Kidney epithelial cell (primary cell): Measurements from ENCODE around the gene CDKAL1. TPM values are rescaled to one million over a fixed set of nuclear protein-coding genes. Genes with fewer than 3 reads are reported as not detected.

Source experiments
- DNase-seq: peaks from one replicate; pipeline ENCODE4 v3.0.0-alpha.2; 2010; ENCODE audit warnings: low read depth
- H3K27me3 ChIP-seq: 2 replicates; pipeline ENCODE4 v1.6.0; 2011; ENCODE audit warnings: low read length; ENCODE audit not compliant: control insufficient read depth, insufficient read depth
- H3K36me3 ChIP-seq: 2 replicates; pipeline ENCODE4 v1.5.1; 2011; ENCODE audit warnings: low read length; ENCODE audit not compliant: control insufficient read depth, insufficient read depth
- H3K4me3 ChIP-seq: 2 replicates; pipeline ENCODE4 v1.5.1; 2011; ENCODE audit warnings: low read depth, mild to moderate bottlenecking, control low read depth, low read length
- total RNA-seq: library from RNA; depleted of rRNA; stranded (reverse); fragments of >200 nt; gene quantifications from 2 replicates; pipeline ENCODE4 v1.2.3, GENCODE V29; 2015
- TF ChIP-seq, protein P1 (sequence below): IDR thresholded peaks from 2 replicates; pipeline ENCODE4 v1.5.1; 2011; ENCODE audit warnings: mild to moderate bottlenecking, moderate library complexity, low read length, control low read depth, inconsistent platforms; ENCODE audit not compliant: insufficient read depth, poor library complexity, severe bottlenecking

CDKAL1 gene
- total RNA-seq, 1 donor from 2014 or later = 15.0 TPM

DNA sequence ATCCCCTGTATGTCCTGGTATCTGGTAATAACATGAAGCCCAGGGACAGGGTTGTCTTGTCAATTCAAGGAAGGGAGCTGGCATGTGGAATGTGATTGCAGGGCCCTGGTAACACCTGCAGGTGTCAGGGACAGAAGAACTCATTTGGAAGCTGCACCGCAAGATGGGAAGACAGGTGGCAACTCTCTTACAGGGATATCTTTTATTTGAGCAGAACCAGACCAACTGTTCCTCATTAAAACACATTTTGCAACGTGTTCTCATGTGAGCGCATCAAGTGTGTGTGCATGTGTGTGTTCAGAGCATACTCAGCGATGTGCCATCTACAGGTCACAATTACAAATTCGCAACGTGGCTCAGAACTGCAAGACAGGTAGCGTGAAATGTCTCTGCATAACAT is 688.4 kb downstream of the CDKAL1 start:
- no peaks in the 10 kb centered on the region for H3K27me3 ChIP-seq
- DNase-seq = no peak
- H3K4me3 ChIP-seq = no peak overlapping the region
- no peaks in the 10 kb centered on the region for H3K36me3 ChIP-seq
- TF ChIP-seq, protein P1, sequence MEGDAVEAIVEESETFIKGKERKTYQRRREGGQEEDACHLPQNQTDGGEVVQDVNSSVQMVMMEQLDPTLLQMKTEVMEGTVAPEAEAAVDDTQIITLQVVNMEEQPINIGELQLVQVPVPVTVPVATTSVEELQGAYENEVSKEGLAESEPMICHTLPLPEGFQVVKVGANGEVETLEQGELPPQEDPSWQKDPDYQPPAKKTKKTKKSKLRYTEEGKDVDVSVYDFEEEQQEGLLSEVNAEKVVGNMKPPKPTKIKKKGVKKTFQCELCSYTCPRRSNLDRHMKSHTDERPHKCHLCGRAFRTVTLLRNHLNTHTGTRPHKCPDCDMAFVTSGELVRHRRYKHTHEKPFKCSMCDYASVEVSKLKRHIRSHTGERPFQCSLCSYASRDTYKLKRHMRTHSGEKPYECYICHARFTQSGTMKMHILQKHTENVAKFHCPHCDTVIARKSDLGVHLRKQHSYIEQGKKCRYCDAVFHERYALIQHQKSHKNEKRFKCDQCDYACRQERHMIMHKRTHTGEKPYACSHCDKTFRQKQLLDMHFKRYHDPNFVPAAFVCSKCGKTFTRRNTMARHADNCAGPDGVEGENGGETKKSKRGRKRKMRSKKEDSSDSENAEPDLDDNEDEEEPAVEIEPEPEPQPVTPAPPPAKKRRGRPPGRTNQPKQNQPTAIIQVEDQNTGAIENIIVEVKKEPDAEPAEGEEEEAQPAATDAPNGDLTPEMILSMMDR = no peak

DNA sequence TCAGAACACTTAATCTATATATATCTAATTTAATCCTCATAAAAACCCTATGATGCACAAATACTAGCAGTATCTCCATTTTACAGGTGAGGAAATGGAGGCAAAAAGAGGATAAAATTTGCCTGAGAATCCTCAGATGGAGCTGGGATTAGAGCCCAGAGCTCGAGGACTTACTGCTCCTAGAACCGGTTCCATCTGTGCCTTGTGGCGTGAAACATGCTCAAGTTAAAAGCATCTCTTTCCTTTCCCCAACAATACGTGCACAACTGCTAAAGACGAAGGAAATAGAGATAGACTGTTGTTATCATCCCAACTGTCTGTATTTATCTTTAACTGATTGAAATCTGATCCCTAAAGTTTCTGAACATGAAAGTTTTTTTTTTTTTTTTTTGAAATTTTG is 691.7 kb downstream of the CDKAL1 start:
- no peak for DNase-seq
- TF ChIP-seq, protein P1 = no peak
- H3K36me3 ChIP-seq = no peaks in the 10 kb centered on the region
- no peak overlapping the region for H3K4me3 ChIP-seq
- H3K27me3 ChIP-seq = no peaks in the 10 kb centered on the region

DNA sequence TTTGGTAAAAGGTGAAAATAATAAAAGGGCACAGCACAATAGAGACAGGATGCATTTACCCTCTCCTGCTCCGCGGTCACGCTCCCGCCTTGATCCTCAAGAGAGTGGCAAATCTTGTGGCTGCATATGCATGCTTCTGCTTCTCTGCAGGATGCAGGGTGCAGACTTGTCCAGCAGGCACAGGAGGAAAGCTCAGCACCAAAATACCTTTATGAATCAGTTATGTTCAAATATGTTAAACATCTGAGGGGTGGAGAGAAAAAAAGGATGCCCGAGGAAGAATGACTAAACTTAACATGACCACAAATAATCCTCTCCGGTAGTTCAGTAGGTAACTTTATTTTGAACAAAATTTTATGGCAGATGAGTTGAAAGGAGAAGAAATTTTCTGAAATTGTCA is 693.2 kb downstream of the CDKAL1 start:
- DNase-seq = no peak
- TF ChIP-seq, protein P1 = no peak

DNA sequence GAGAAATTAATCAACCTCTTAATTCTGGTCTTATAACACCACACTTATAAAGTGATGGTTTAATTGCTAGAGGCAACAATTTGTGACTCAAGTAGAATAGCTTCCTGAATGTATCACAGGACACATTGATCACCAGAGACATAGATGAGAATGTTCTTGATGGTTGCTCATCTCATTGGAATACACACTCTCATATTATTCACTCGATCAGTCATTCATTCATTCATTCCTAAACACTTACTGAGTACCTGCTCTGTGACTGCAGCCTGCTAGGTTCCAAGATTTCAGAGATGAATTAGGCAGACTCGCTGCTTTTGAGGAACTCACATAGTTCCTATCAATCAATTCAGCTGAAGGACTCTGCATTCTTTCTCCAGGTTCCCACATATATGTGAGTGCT is 694.2 kb downstream of the CDKAL1 start:
- TF ChIP-seq, protein P1 = no peak
- Histone ChIP-seq H3K27me3 (no peaks in the 10 kb centered on the region), H3K4me3 (no peak overlapping the region), H3K36me3 (no peaks in the 10 kb centered on the region)
- no peak for DNase-seq

More for the DNA sequence above, 693.2 kb downstream of the CDKAL1 start:
- Histone ChIP-seq H3K27me3 (no peaks in the 10 kb centered on the region), H3K4me3 (no peak overlapping the region), H3K36me3 (no peaks in the 10 kb centered on the region)

DNA sequence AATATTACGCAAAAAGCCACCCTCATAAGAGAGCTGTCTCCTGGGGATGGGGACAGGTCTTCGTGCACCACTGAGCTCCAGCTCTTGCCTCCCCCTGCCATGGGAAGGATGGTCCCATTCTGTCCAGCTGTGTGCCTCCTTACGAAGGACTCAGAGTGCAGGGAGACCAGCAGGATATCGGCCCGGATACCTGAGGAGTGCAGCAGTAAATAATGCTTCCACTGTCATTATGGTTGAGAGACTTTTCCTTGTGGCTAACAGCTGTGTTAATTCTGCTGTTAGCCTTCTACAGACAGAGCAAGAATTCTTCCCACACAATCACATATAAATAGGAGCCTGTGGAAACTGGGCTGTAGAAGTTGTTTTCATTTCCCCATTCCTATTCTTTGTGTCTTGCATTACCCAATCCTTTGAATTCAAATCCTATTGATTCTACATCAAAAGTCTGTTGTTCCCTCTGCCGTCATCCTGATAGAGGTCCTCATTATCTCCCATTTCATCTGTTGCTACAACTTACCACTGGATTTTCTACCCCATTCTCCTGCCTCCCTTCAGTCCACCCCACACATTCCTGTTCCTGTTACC is 694.7 kb downstream of the CDKAL1 start:
- TF ChIP-seq, protein P1 = no peak
- H3K36me3 ChIP-seq = no peaks in the 10 kb centered on the region
- no peaks in the 10 kb centered on the region for H3K27me3 ChIP-seq
- no peak for DNase-seq
- H3K4me3 ChIP-seq = no peak overlapping the region

DNA sequence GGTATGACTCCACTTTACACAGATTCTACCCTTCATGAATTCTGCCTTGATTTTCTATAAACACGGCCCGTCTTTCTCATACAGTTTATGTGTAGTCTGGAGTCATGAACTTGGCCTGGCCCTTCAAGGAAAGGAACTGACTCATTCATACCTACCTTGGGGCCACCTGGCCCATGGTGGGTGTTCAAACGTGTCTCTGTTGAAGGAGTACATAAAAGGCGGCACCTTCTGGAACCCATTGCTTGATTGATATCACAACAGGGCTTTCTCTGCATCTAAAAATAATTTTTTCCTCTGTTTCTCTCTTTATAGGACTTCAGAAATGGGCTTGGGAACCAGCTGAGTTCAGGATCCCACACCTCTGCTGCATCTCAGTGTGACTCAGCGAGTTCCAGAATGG is 696.3 kb downstream of the CDKAL1 start:
- Histone ChIP-seq H3K27me3 (no peaks in the 10 kb centered on the region), H3K36me3 (no peaks in the 10 kb centered on the region), H3K4me3 (no peak overlapping the region)
- TF ChIP-seq, protein P1 = no peak
- no peak for DNase-seq
